T47D (cell line): Measurements from ENCODE around the gene SEC14L5.
"Not testable (repeated sequence)": the region's sequence is repeated elsewhere in the genome, so short reads cannot be mapped to it uniquely, and the experiment has no call there.

Experiments
- DNase-seq, 2 experiments: peaks; one replicate each; pipeline versions ENCODE4 v3.0.0 to v3.0.0-alpha.2; 2011 to 2012; ENCODE audit warnings: low read depth in 1 of 2, low spot score in 1 of 2
- JUND ChIP-seq: IDR thresholded peaks from 2 replicates; pipeline ENCODE4 v1.6.1; 2012; ENCODE audit warnings: low read depth
- in situ Hi-C: cut with HindIII; loops from 2 replicates; pipeline ENCODE4 v1.10.0; 2016; ENCODE audit warnings: low sequenced_read_pairs, low pct_unique_long_range_greater_than_20kb

Gene SEC14L5

DNA sequence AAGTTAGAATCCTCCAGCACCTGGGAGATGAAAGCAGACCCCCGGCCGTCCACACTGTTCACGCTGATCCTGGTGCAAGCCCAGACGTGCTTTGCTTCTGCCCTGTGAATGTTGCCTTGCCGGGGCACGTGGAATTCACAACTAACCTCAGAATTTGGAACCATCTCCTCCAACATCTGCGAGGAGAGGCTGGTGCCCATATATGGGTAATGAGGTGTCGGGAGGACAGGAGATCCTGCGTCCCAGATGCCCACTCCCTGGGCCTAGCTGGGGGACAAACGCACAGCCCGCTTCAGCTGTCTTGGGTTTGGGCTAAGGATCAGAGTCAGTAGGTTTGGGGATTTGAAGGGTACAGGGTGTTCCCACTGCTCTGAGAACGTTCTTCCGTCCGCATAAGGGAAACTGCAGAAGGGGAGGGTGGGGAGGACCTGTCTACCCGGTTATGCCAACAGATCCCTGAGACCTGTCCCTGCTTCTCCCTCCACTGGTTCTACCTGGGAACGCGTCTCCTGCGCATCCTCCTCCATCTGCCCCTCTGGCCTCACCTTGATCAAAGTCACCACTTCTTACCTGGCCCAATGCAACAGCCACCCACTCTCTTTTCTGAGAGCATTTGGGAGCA is 35.3 kb upstream of the SEC14L5 start:
- no peak for TF ChIP-seq JUND
- DNase-seq, result peak in 1 of 2 experiments; percentile 52
- in situ Hi-C loops, result no loop called here

DNA sequence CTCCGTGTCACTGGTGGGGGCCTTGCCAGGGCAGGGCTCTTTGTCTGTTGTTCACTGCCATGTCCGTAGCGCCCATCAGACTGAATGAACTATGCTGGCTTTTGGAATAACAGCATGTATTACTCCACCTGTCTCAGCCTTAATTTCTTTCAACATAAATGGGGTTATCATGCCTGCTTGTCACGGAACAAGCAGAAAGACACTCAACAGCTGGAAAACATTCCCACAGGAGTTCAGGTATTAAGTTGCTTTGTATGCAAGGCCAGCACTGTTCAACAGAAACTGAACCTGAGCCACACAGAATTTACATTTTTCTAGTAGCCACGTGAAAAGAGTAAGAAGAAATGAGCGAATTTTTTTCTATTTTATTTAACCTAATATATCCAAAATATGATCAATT is 34.3 kb upstream of the SEC14L5 start:
- in situ Hi-C loops, result no loop called here
- DNase-seq, result no peak
- no peak for TF ChIP-seq JUND

DNA sequence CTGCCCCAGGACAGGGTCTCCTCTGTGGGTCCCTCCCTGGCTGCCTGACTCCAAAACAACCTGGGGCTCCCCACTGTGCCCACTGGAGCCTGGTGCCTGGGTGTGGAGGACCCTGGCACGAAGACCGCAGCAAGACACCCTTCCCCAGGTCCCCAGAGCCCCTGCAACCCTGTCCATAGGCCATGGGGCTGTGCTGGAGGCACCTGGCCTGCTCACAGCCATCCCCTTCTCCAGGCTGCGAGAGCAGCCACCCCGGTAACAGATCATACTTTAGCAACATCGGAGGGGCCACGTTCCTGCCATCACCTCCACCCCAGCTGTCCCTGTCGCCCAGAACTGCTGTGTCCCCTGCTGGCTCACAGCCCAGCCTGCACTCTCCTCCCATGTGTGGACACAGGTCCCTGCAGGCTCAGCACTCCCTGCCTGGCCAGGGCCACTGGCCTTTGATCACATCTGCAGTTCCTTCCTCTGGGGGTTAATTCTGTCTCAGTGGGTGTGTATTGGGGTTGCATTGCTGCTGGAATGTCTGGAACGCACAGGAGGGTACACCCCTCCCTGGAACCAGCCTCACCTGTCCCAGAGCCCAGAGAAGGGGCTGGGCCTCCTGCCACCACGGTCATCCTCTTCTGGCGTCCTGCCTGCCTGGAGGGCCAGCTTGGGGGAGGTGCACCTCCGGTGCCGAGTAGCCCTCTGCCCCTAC is 33.4 kb upstream of the SEC14L5 start:
- TF ChIP-seq JUND, result no peak
- peak in 1 of 2 experiments; percentile 63 for DNase-seq

DNA sequence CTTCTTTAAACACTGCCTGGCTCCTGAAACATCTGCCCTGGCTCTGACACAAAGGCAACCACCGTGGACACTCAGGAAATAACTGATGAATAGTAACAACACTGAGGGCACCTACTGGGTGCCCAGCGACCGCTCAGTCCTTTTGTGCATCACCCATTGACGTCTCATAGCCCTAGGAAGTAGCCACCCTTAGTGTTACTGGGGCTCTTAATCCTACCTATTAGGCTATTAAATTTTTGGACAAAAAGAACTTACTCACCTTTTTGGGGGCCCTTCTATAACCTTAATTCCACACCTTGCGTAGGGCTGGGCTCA is 32.9 kb upstream of the SEC14L5 start:
- TF ChIP-seq JUND, result no peak
- in situ Hi-C loops, result no loop called here
- no peak for DNase-seq

More for the DNA sequence above, 33.4 kb upstream of the SEC14L5 start:
- in situ Hi-C loops, result no loop called here

DNA sequence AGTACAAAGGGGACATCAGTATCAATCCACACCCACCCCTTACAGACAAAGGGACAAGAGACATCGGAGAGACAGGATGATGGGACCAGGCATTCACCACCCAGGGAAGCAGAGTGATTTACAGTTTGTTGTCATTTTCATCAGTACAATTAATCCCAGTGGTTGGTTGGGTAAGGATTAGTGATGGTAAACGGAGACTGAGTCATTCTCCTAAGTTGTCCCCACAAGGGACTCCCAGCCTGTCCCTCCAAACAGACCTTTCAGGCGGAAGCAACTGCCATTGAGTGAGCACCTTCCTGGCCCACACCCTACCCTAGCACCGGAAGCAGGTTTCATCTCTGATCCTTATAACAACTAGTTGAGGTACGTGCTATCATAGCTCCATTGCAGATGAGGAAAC is 32.3 kb upstream of the SEC14L5 start:
- no peak for DNase-seq
- TF ChIP-seq JUND, result no peak
- in situ Hi-C loops, result no loop called here

DNA sequence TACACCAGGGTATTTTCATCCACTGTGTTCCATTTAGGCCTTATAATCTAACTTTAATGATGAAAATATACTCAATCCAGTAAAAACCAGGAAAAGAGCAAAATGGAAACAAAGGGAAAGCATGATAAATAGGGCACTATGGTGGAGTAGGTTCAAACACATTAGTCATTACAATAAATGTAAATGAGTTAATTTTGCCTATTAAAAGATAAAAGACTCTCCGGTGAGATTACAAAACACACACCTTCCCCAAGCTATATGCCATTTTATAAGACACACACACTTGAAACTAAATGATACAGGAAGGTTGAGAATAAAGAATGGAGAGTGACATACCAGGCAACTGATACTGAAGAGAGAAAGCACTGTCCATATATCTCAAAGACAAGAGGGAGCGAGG is 31.2 kb upstream of the SEC14L5 start:
- DNase-seq, result no peak
- no peak for TF ChIP-seq JUND
- in situ Hi-C loops, result no loop called here

DNA sequence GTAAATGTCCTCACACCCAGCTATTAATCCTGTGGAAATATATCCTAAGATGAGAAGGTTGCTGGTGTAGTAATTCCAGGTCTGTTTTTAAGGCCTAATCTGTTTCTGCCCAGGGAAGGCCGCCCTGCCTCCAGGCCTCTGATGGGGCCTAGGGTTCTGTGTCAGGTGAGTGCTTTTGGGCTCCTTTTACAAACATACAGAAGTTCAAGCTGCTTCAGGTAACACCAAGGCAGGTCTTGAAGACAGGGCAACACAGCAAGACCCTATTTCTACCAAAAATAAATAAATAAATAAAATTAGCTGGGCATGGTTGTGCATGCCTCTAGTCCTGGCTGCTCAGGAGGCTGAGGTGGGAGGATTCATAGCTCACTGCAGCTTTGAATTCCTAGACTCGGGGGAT is 30.5 kb upstream of the SEC14L5 start:
- DNase-seq, result no peak
- TF ChIP-seq JUND, result no peak
- in situ Hi-C loops, result no loop called here

DNA sequence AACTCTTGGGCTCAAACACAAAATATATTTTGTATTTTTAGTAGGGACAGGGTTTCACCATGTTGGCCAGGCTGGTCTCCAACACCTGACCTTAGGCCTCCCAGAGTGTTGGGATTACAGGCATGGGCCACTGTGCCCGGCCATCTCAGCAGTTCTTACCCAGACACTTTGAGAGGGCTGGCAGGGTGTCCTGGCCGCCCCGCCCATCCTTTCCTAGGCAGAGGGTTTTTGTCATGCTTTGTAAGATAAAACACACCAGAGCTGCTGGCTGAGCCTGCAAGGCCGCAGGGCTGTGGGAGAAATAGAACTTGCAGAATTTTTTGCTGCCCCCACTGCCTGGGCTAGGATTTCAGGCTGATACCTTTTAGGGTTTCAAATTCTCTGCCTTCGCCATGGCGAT is 29.9 kb upstream of the SEC14L5 start:
- no peak for TF ChIP-seq JUND
- no peak for DNase-seq
- in situ Hi-C loops, result no loop called here

DNA sequence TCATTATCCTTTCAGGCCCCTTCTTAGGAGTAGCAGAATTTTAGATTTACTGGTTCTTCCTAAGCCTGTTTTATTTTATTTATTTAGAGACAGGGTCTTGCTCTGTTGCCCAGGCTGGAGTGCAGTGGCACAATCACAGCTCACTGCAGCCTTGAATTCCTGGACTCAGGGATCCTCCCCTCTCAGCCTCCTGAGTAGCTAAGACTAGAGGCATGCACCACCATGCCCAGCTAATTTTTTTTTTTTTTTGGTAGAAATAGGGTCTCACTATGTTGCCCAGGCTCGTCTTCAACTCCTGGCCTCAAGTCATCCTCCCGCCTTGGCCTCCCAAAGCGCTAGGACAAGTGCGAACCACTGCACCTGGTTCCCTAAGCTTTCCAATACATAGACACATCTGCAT is 28.5 kb upstream of the SEC14L5 start:
- DNase-seq, in situ Hi-C loops: not testable (repeated sequence)

DNA sequence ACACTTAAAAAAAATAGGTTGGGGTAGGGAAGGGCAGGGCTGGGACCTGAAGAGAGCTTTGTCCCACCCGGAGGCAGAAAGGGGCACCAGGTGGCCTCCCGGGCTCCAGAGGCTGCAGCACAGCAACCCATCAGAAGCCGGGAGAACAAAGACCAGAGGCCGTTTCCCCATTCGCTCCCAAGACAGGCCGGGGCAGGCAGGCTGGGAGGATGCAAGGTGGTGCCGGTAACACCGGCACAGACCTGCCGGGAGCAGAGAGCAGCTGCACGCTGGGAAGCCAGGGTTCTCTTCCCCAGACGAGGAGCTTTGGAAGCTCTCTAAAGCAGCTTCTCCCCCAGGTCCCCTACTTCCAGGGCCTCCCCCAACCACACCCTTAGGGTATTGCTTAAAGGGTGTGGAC is 26.7 kb upstream of the SEC14L5 start:
- no peak for TF ChIP-seq JUND
- no peak for DNase-seq
- in situ Hi-C loops, result no loop called here

DNA sequence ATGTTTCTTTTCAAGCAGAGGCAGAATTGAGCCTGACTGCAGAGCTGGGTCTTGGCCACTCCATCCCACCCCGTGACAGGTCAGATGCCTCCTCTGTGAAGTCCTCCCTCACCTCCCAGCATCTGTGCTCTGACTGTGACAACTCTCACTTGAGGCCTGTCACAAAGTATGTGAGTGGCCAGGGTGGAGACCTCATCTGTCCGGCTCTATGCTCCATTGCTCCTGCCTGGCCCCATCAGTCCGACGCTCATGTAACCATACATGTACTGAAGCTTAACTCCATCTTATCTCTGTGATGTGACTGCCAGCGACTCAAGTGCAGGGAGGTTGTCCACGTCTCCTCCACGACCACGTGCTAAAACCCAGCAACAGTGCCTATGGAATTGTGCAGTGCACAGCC is 24.7 kb upstream of the SEC14L5 start:
- in situ Hi-C loops, result no loop called here
- no peak for DNase-seq
- no peak for TF ChIP-seq JUND

DNA sequence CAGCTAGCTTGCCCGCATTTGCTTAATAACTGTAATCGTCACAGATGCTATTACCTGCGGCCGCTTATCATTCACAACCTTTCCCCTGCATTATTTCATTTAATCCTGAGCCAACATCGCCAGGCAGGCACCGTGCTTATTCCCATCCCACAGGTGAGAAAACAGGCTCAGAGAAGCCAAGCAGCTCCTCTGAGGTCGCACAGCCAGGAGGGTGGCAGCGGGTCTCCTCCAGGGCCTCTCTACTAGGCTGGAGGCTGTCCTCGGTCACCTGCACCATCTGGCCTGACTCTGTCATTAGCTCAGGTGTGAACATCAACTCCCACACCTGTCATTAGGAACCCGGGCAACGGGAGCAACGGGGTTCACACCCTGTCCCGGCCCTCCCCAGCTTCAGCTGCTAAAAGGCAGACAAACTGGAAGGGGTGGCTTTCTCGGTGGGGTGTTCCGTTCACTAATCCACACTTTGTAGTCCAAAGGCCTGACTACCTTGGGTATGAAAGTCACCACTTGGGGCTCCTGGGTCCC is 24.2 kb upstream of the SEC14L5 start:
- in situ Hi-C loops, result no loop called here
- TF ChIP-seq JUND, result no peak
- no peak for DNase-seq

DNA sequence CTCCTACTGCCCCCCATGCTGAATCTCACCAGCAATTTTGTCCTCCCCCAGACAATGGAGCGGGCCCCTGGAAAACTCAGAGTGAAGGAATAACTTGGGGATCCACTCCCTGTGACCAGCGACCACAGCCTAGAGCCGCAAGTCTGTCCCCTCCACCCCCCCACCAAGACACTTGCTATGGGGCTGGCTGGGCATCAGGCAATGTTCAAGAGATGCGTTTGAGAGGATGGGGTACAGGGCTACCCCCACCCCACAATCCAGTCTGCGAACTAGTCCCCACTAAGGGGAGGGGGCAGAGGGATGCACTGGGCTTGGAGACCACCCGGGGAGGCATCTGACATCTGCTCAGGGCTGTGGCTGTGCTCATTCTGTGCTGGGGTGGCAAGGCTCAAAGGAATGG is 23.5 kb upstream of the SEC14L5 start:
- DNase-seq, result no peak
- TF ChIP-seq JUND, result no peak
- in situ Hi-C loops, result no loop called here
